Nephron (organoid): Measurements from ENCODE around the gene C11orf65.
"Not testable (repeated sequence)": the region's sequence is repeated elsewhere in the genome, so short reads cannot be mapped to it uniquely, and the experiment has no call there.

Experiments
- H3K27ac Mint-ChIP-seq, 3 experiments: 2 replicates each; pipeline ENCODE4 v1.8.0; 2020; ENCODE audit warnings: mixed read lengths in 3 of 3, mild to moderate bottlenecking in 2 of 3, moderate library complexity in 1 of 3
- H3K27me3 Mint-ChIP-seq: 2 replicates; pipeline ENCODE4 v1.8.0; 2021; ENCODE audit warnings: low read depth, mild to moderate bottlenecking, moderate library complexity, mixed read lengths
- H3K36me3 Mint-ChIP-seq: 2 replicates; pipeline ENCODE4 v1.8.0; 2020; ENCODE audit warnings: low read depth, mixed read lengths
- H3K4me1 Mint-ChIP-seq: 2 replicates; pipeline ENCODE4 v1.8.0; 2020; ENCODE audit warnings: mixed read lengths
- H3K4me3 Mint-ChIP-seq, 3 experiments: 2 replicates each; pipeline ENCODE4 v1.8.0; 2020; ENCODE audit warnings: mild to moderate bottlenecking in 3 of 3, mixed read lengths in 3 of 3, moderate library complexity in 2 of 3
- H3K9me3 Mint-ChIP-seq: 2 replicates; pipeline ENCODE4 v1.8.0; 2020; ENCODE audit warnings: mixed read lengths
- CTCF ChIP-seq, 3 experiments: fragments of 200-600 bp; sonication (generic); IDR thresholded peaks; one replicate each; pipeline ENCODE4 v1.5.0; 2021; ENCODE audit warnings: antibody characterized with exemption in 3 of 3; ENCODE audit not compliant: unreplicated experiment in 3 of 3

Gene C11orf65

GRCh38 chr11:108466405-108466804 is 924 bp downstream of the C11orf65 start:
- no peaks in the 10 kb centered on the region for H3K4me1 Mint-ChIP-seq
- H3K27me3 Mint-ChIP-seq = no peaks in the 10 kb centered on the region
- peak overlapping the region; percentile 96 to 99 (median 97) for H3K4me3 Mint-ChIP-seq
- H3K9me3 Mint-ChIP-seq = no peaks in the 10 kb centered on the region
- peak overlapping the region; percentile 100 for H3K27ac Mint-ChIP-seq
- H3K36me3 Mint-ChIP-seq = no peaks in the 10 kb centered on the region
- no peak for TF ChIP-seq CTCF (IDR thresholded peaks at IDR 0.05; ENCODE audit: unreplicated experiment in 3 of 3)

GRCh38 chr11:108453207-108453835 is 14.0 kb downstream of the C11orf65 start:
- H3K27ac Mint-ChIP-seq = no peak overlapping the region
- no peak for TF ChIP-seq CTCF (IDR thresholded peaks at IDR 0.05; ENCODE audit: unreplicated experiment in 3 of 3)
- peaks cover 28% of the 10 kb centered on the region for H3K9me3 Mint-ChIP-seq
- no peaks in the 10 kb centered on the region for H3K4me1 Mint-ChIP-seq
- H3K36me3 Mint-ChIP-seq = peaks cover 8% of the 10 kb centered on the region
- H3K4me3 Mint-ChIP-seq = no peak overlapping the region
- no peaks in the 10 kb centered on the region for H3K27me3 Mint-ChIP-seq

- H3K36me3 Mint-ChIP-seq = peaks cover 14% of the 10 kb centered on the region
- H3K27me3 Mint-ChIP-seq, H3K4me3 Mint-ChIP-seq, H3K4me1 Mint-ChIP-seq, H3K27ac Mint-ChIP-seq: not testable (repeated sequence)
- peaks cover 59% of the 10 kb centered on the region for H3K9me3 Mint-ChIP-seq
Observed at GRCh38 chr11:108441445-108441844, 25.9 kb downstream of the C11orf65 start.

- Mint-ChIP-seq H3K36me3 (peaks cover 6% of the 10 kb centered on the region), H3K27me3 (no peaks in the 10 kb centered on the region), H3K27ac (no peak overlapping the region), H3K9me3 (peaks cover 37% of the 10 kb centered on the region), H3K4me3 (no peak overlapping the region), H3K4me1 (peaks cover 7% of the 10 kb centered on the region)
- no peak for TF ChIP-seq CTCF (IDR thresholded peaks at IDR 0.05; ENCODE audit: unreplicated experiment in 3 of 3)
Observed at GRCh38 chr11:108436594-108436993, 30.7 kb downstream of the C11orf65 start.

GRCh38 chr11:108435066-108435465 is 32.3 kb downstream of the C11orf65 start:
- Mint-ChIP-seq H3K27ac (no peak overlapping the region), H3K27me3 (no peaks in the 10 kb centered on the region), H3K4me3 (no peak overlapping the region), H3K4me1 (peaks cover 7% of the 10 kb centered on the region), H3K9me3 (peaks cover 25% of the 10 kb centered on the region), H3K36me3 (peaks cover 6% of the 10 kb centered on the region)
- no peak for TF ChIP-seq CTCF (IDR thresholded peaks at IDR 0.05; ENCODE audit: unreplicated experiment in 3 of 3)

- no peak for TF ChIP-seq CTCF (IDR thresholded peaks at IDR 0.05; ENCODE audit: unreplicated experiment in 3 of 3)
- peaks cover 22% of the 10 kb centered on the region for H3K9me3 Mint-ChIP-seq
- no peaks in the 10 kb centered on the region for H3K27me3 Mint-ChIP-seq
- no peak overlapping the region for H3K4me3 Mint-ChIP-seq
- H3K36me3 Mint-ChIP-seq = peaks cover 11% of the 10 kb centered on the region
- H3K4me1 Mint-ChIP-seq = peaks cover 7% of the 10 kb centered on the region
- no peak overlapping the region for H3K27ac Mint-ChIP-seq
Observed at GRCh38 chr11:108432783-108433182, 34.5 kb downstream of the C11orf65 start.
